NCI-H2029 (cell line): ENCODE results near the gene S100A11.

ENCODE experiments used
- DNase-seq: peaks from one replicate; lab custom pipeline; 2025; lab: John Stamatoyannopoulos, UW

S100A11 gene

GRCh38 chr1:152001631-152002584, 34.9 kb downstream of the S100A11 start:
- DNase-seq: peak; percentile 74

GRCh38 chr1:152000964-152001630, 35.7 kb downstream of the S100A11 start:
- no peak for DNase-seq

GRCh38 chr1:151998611-151999362, 38.0 kb downstream of the S100A11 start:
- no peak for DNase-seq

- DNase-seq: no peak
These were observed 39.6 kb downstream of the S100A11 start for GRCh38 chr1:151997284-151997570.

- no peak for DNase-seq
These were observed 41.0 kb downstream of the S100A11 start for GRCh38 chr1:151995774-151996173.

- no peak for DNase-seq
These were observed 41.8 kb downstream of the S100A11 start for GRCh38 chr1:151994956-151995355.

- no peak for DNase-seq
These were observed 42.9 kb downstream of the S100A11 start, which contains the start of gene S100A10 for GRCh38 chr1:151993734-151994496. TSS of gene S100A10 (minus strand) at chr1:151993859. CDS start at chr1:151986230, 7,629 bp downstream.

GRCh38 chr1:151993084-151993733, 43.6 kb downstream of the S100A11 start:
- no peak for DNase-seq

- peak; percentile 66 for DNase-seq
These were observed 44.3 kb downstream of the S100A11 start for GRCh38 chr1:151992303-151993083.

GRCh38 chr1:151991663-151992302, 45.0 kb downstream of the S100A11 start:
- DNase-seq: no peak

GRCh38 chr1:151990856-151991198, 46.0 kb downstream of the S100A11 start:
- peak; percentile 42 for DNase-seq

GRCh38 chr1:151990058-151990855, 46.5 kb downstream of the S100A11 start:
- DNase-seq: no peak

GRCh38 chr1:151989211-151989862, 47.5 kb downstream of the S100A11 start:
- no peak for DNase-seq

- DNase-seq: no peak
These were observed 48.3 kb downstream of the S100A11 start for GRCh38 chr1:151988405-151988923.

GRCh38 chr1:151986501-151987190, 50.2 kb downstream of the S100A11 start:
- no peak for DNase-seq

- DNase-seq: no peak
These were observed 51.0 kb downstream of the S100A11 start for GRCh38 chr1:151985768-151986167.

- DNase-seq: no peak
These were observed 51.5 kb downstream of the S100A11 start for GRCh38 chr1:151985270-151985669.
